Measurements from ENCODE around the gene ARF6. TPM values are rescaled to one million over a fixed set of nuclear protein-coding genes. Genes with fewer than 3 reads are reported as not detected.

ARF6 gene
- total and polyA plus RNA-seq, 10 of the 15 experiments (the other 5 are each of a cell fraction or from before 2014, with no cell fraction given) = 46.8 to 128 (median 71.9) TPM

DNA sequence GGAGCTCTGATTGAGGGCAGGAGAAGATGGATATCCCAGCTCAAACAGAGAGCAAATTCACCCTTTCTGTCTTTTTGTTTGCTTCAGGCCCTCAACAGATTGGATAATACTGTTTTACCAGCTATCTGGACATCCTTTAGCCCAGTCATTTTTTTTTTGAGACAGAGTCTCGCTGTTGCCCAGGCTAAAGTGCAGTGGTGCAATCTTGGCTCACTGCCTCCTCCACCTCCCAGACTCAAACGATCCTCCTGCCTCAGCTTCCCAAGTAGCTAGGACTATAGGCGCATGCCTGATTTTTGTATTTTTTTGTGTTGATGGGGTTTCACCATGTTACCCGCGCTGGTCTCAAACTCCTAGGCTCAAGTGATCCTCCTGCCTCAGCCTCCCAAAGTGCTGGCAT is 40.8 kb downstream of the ARF6 start:
- DNase-seq (ENCODE audit: low read depth, low spot score) (no peak), ATAC-seq (no peak), FAIRE-seq (no peak)
- Histone ChIP-seq H4K20me1 (ENCODE audit: control insufficient read depth, insufficient read depth) (no peaks in the 10 kb centered on the region), H3K4me3 (no peak overlapping the region), H3K27me3 (replicated peaks in 1 of 2; ENCODE audit: control insufficient read depth in 2 of 2, insufficient read depth in 2 of 2, low read length in 1 of 2) (no peaks in the 10 kb centered on the region), H3K9ac (ENCODE audit: control insufficient read depth, insufficient read depth, low read length) (no peak overlapping the region), H3K79me2 (ENCODE audit: control insufficient read depth, insufficient read depth, low read length) (no peaks in the 10 kb centered on the region), H3K36me3 (ENCODE audit: control insufficient read depth in 2 of 2, insufficient read depth in 2 of 2, low read length in 1 of 2) (no peaks in the 10 kb centered on the region), H2AFZ (ENCODE audit: control insufficient read depth, low read depth, low read length) (no peak overlapping the region), H3K9me3 (replicated peaks; ENCODE audit: control insufficient read depth, insufficient read depth, low read length) (peaks cover 1% of the 10 kb centered on the region; the same call in 2 of the 3 replicates), H3K4me1 (ENCODE audit: control insufficient read depth, insufficient read depth, low read length) (peaks cover 16% of the 10 kb centered on the region), H3K27ac (ENCODE audit: control insufficient read depth, insufficient read depth) (no peak overlapping the region), H3K4me2 (ENCODE audit: control insufficient read depth, insufficient read depth) (no peak overlapping the region)
- WGBS (ENCODE audit: insufficient coverage, insufficient replicate concordance, low lambda C conversion rate, missing lambda C conversion rate) = 84% methylated on average over 5 of the region's 5 CpGs
- POLR2A ChIA-PET = no interaction called here
- intact Hi-C loops (cut with micrococcal nuclease; ENCODE audit: unreplicated experiment) (loop anchor here (1.0 kb wide), 1 partner anchor 38 kb away; no protein-coding TSS in a partner anchor), in situ Hi-C loops (cut with MboI) (no loop called here)
- SMC1A ChIA-PET (ENCODE audit: uncharacterized antibody, unreplicated experiment) = interaction anchor here (0.7 to 1.1 kb wide), 3 partner anchors 53 to 68 kb away, joined by 3 to 5 read pairs (median 3); no protein-coding TSS in a partner anchor
- TF ChIP-seq BCL11A (IDR thresholded peaks at IDR 0.05; ENCODE audit: low read depth, low read length) = no peak
- TF ChIP-seq CBX5 (IDR thresholded peaks at IDR 0.05; ENCODE audit: low read depth) = no peak
- no peak for TF ChIP-seq SMARCA5 (IDR thresholded peaks at IDR 0.05)
- no peak for TF ChIP-seq MYC (IDR thresholded peaks at IDR 0.05; ENCODE audit: insufficient read depth, insufficient read length, insufficient replicate concordance, low read length, severe bottlenecking)
- no peak for TF ChIP-seq RUNX3 (IDR thresholded peaks at IDR 0.05; ENCODE audit: low read length)
- no peak for TF ChIP-seq HDAC6 (IDR thresholded peaks at IDR 0.05; ENCODE audit: unreplicated experiment)
- no peak for TF ChIP-seq ZNF622 (IDR thresholded peaks at IDR 0.05)
- TF ChIP-seq, protein P1, sequence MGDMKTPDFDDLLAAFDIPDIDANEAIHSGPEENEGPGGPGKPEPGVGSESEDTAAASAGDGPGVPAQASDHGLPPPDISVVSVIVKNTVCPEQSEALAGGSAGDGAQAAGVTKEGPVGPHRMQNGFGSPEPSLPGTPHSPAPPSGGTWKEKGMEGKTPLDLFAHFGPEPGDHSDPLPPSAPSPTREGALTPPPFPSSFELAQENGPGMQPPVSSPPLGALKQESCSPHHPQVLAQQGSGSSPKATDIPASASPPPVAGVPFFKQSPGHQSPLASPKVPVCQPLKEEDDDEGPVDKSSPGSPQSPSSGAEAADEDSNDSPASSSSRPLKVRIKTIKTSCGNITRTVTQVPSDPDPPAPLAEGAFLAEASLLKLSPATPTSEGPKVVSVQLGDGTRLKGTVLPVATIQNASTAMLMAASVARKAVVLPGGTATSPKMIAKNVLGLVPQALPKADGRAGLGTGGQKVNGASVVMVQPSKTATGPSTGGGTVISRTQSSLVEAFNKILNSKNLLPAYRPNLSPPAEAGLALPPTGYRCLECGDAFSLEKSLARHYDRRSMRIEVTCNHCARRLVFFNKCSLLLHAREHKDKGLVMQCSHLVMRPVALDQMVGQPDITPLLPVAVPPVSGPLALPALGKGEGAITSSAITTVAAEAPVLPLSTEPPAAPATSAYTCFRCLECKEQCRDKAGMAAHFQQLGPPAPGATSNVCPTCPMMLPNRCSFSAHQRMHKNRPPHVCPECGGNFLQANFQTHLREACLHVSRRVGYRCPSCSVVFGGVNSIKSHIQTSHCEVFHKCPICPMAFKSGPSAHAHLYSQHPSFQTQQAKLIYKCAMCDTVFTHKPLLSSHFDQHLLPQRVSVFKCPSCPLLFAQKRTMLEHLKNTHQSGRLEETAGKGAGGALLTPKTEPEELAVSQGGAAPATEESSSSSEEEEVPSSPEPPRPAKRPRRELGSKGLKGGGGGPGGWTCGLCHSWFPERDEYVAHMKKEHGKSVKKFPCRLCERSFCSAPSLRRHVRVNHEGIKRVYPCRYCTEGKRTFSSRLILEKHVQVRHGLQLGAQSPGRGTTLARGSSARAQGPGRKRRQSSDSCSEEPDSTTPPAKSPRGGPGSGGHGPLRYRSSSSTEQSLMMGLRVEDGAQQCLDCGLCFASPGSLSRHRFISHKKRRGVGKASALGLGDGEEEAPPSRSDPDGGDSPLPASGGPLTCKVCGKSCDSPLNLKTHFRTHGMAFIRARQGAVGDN (IDR thresholded peaks at IDR 0.05) = no peak
- TF ChIP-seq RBBP5 (conservative IDR thresholded peaks at IDR 0.05) = no peak
- RAD21 ChIA-PET (ENCODE audit: unreplicated experiment) = no interaction called here
- CTCF ChIA-PET = interaction anchor here (0.7 kb wide), 1 partner anchor 21 kb away, joined by 3 read pairs; no protein-coding TSS in a partner anchor
- no TSS peak for BruUV-seq (replicated peaks)
